H1 (cell line): ENCODE data around the gene NKPD1.

Experiments
- ASH2L ChIP-seq: fragments of 200-600, 300-600 bp; sonication (generic); IDR thresholded peaks from one replicate; pipeline ENCODE4 v1.7.1; 2017; ENCODE audit warnings: low read length
- CHD2 ChIP-seq: IDR thresholded peaks from 2 replicates; pipeline ENCODE4 v1.6.1; 2012; ENCODE audit warnings: low read length, improper control_type of control experiment
- FOSL1 ChIP-seq: IDR thresholded peaks from 2 replicates; pipeline ENCODE4 v1.6.1; 2011; ENCODE audit warnings: mild to moderate bottlenecking, low read depth, low read length, moderate library complexity; ENCODE audit not compliant: insufficient read depth
- POLR2A ChIP-seq, 2 experiments: IDR thresholded peaks; 1 replicate in 1 of 2; 2 replicates in 1 of 2; pipeline ENCODE4 v1.6.1; 2011; ENCODE audit warnings: low read depth in 2 of 2, low read length in 2 of 2, mild to moderate bottlenecking in 2 of 2; ENCODE audit errors: control extremely low read depth in 1 of 2
- POLR2AphosphoS5 ChIP-seq: IDR thresholded peaks from 2 replicates; pipeline ENCODE4 v1.6.1; 2011; ENCODE audit warnings: low read depth, low read length
- TCF12 ChIP-seq: IDR thresholded peaks from 2 replicates; pipeline ENCODE4 v1.6.1; 2011; ENCODE audit warnings: low read depth, mild to moderate bottlenecking, low read length
- YY1 ChIP-seq: IDR thresholded peaks from 2 replicates; pipeline ENCODE4 v1.6.1; 2011; ENCODE audit warnings: low read depth, mild to moderate bottlenecking, low read length
- TF ChIP-seq, protein P1 (sequence below), 3 experiments: IDR thresholded peaks; 1 replicate in 2 of 3; 2 replicates in 1 of 3; pipeline versions ENCODE4 v1.5.1 to v1.6.1; 2011; ENCODE audit warnings: low read length in 3 of 3, mild to moderate bottlenecking in 3 of 3, inconsistent platforms in 2 of 3, low read depth in 1 of 3, moderate library complexity in 1 of 3; ENCODE audit not compliant: insufficient read depth in 1 of 3; ENCODE audit errors: control extremely low read depth in 1 of 3
- TF ChIP-seq, protein P2 (sequence below): IDR thresholded peaks from 2 replicates; pipeline ENCODE4 v1.6.1; 2012; ENCODE audit warnings: low read length, inconsistent platforms

DNA sequence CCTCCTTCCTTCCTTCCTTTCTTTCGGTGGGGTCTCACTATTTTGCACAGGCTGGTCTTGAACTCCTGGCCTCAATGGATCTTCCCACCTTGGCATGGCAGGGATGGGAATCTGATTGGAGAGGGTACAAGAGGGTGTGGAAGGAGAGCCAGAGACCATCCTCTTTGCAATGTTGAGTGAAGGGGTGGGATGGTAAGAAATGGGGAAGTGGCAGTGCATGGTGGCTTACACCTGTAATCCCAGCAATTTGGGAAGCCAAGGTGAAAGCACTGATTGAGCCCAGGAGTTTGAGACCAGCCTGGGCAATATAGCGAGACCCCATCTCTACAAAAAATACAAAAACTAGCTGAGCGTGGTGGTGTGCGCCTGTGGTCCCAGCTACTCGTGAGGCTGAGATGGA lies 23.3 kb upstream of the NKPD1 start:
- TF ChIP-seq, protein P1, sequence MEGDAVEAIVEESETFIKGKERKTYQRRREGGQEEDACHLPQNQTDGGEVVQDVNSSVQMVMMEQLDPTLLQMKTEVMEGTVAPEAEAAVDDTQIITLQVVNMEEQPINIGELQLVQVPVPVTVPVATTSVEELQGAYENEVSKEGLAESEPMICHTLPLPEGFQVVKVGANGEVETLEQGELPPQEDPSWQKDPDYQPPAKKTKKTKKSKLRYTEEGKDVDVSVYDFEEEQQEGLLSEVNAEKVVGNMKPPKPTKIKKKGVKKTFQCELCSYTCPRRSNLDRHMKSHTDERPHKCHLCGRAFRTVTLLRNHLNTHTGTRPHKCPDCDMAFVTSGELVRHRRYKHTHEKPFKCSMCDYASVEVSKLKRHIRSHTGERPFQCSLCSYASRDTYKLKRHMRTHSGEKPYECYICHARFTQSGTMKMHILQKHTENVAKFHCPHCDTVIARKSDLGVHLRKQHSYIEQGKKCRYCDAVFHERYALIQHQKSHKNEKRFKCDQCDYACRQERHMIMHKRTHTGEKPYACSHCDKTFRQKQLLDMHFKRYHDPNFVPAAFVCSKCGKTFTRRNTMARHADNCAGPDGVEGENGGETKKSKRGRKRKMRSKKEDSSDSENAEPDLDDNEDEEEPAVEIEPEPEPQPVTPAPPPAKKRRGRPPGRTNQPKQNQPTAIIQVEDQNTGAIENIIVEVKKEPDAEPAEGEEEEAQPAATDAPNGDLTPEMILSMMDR (IDR thresholded peaks at IDR 0.05; ENCODE audit: control extremely low read depth in 1 of 3, insufficient read depth in 1 of 3, low read depth in 1 of 3, low read length in 3 of 3), result no peak
- TF ChIP-seq POLR2A (IDR thresholded peaks at IDR 0.05; ENCODE audit: control extremely low read depth in 1 of 2, low read depth in 2 of 2, low read length in 2 of 2) (no peak), CHD2 (no peak), YY1 (no peak), ASH2L (no peak), POLR2AphosphoS5 (no peak), TCF12 (no peak), FOSL1 (no peak)
- TF ChIP-seq, protein P2, sequence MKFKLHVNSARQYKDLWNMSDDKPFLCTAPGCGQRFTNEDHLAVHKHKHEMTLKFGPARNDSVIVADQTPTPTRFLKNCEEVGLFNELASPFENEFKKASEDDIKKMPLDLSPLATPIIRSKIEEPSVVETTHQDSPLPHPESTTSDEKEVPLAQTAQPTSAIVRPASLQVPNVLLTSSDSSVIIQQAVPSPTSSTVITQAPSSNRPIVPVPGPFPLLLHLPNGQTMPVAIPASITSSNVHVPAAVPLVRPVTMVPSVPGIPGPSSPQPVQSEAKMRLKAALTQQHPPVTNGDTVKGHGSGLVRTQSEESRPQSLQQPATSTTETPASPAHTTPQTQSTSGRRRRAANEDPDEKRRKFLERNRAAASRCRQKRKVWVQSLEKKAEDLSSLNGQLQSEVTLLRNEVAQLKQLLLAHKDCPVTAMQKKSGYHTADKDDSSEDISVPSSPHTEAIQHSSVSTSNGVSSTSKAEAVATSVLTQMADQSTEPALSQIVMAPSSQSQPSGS, result no peak
